GM08714 (cell line): ENCODE data around the gene YIF1A.

Source experiments
- H3K4me3 ChIP-seq: fragments of 200-500 bp; sonication (Bioruptor generic); 2 replicates; pipeline ENCODE4 v1.5.1; 2014; ENCODE audit warnings: mild to moderate bottlenecking, low read length, inconsistent platforms
- ZNF274 ChIP-seq: IDR thresholded peaks from 2 replicates; pipeline ENCODE4 v1.6.1; 2012; ENCODE audit warnings: mild to moderate bottlenecking, low read depth, low read length

YIF1A gene

GRCh38 chr11:66310324-66310723 lies 21.4 kb upstream of the YIF1A start:
- no peak for TF ChIP-seq ZNF274

GRCh38 chr11:66309475-66309874 lies 20.5 kb upstream of the YIF1A start:
- TF ChIP-seq ZNF274, result no peak
- H3K4me3 ChIP-seq, result no peak overlapping the region

More at GRCh38 chr11:66310324-66310723, 21.4 kb upstream of the YIF1A start:
- H3K4me3 ChIP-seq, result no peak overlapping the region

- H3K4me3 ChIP-seq, result no peak overlapping the region
- no peak for TF ChIP-seq ZNF274
Observed at GRCh38 chr11:66302656-66303055, 13.7 kb upstream of the YIF1A start.

- TF ChIP-seq ZNF274, result no peak
- no peak overlapping the region for H3K4me3 ChIP-seq
Observed at GRCh38 chr11:66299186-66299585, 10.2 kb upstream of the YIF1A start.

- H3K4me3 ChIP-seq, result no peak overlapping the region
- TF ChIP-seq ZNF274, result no peak
Observed at GRCh38 chr11:66297610-66298009, 8.7 kb upstream of the YIF1A start.

- H3K4me3 ChIP-seq, result no peak overlapping the region
- no peak for TF ChIP-seq ZNF274
Observed at GRCh38 chr11:66294626-66295620, 6.0 kb upstream of the YIF1A start.

- H3K4me3 ChIP-seq, result no peak overlapping the region
- TF ChIP-seq ZNF274, result no peak
Observed at GRCh38 chr11:66293777-66294625, 5.1 kb upstream of the YIF1A start.

GRCh38 chr11:66293352-66293751 lies 4.4 kb upstream of the YIF1A start:
- no peak overlapping the region for H3K4me3 ChIP-seq
- no peak for TF ChIP-seq ZNF274

- no peak overlapping the region for H3K4me3 ChIP-seq
- TF ChIP-seq ZNF274, result no peak
Observed at GRCh38 chr11:66292543-66293332, 3.8 kb upstream of the YIF1A start.

GRCh38 chr11:66291706-66292542 lies 3.0 kb upstream of the YIF1A start, which contains the start of gene TMEM151A:
TMEM151A (plus strand) TSS chr11:66291894; CDS start chr11:66292014, 120 bp downstream.
- no peak for TF ChIP-seq ZNF274
- no peak within 1 kb of the TSS for H3K4me3 ChIP-seq

- TF ChIP-seq ZNF274, result no peak
- H3K4me3 ChIP-seq, result no peak overlapping the region
Observed at GRCh38 chr11:66291303-66291705, 2.4 kb upstream of the YIF1A start.

- H3K4me3 ChIP-seq, result no peak overlapping the region
- no peak for TF ChIP-seq ZNF274
Observed at GRCh38 chr11:66290330-66290621, 1.3 kb upstream of the YIF1A start.
